SK-N-SH treated with all-trans-retinoic acid at 6 μM for 48 hours (cell line): ENCODE measurements around the gene BARX2.

Source experiments
- CREB5 ChIP-seq: fragments of 250-450 bp; sonication (Bioruptor Pico); IDR thresholded peaks from 2 replicates; pipeline ENCODE4 v1.5.1; 2020; ENCODE audit warnings: low read depth, mild to moderate bottlenecking, moderate library complexity
- GLIS3 ChIP-seq: fragments of 250-450 bp; sonication (Bioruptor Pico); IDR thresholded peaks from 2 replicates; pipeline ENCODE4 v1.5.0; 2020; ENCODE audit warnings: mild to moderate bottlenecking, moderate library complexity
- POU6F1 ChIP-seq: fragments of 250-450 bp; sonication (Bioruptor Pico); IDR thresholded peaks from 2 replicates; pipeline ENCODE4 v1.8.0; 2021; ENCODE audit warnings: low read depth, mild to moderate bottlenecking, moderate library complexity, borderline replicate concordance

GRCh38 chr11:129440028-129440713, 64.5 kb downstream of the BARX2 start:
- no peak for TF ChIP-seq CREB5 (CRISPR knock-in tag)
- no peak for TF ChIP-seq POU6F1 (CRISPR knock-in tag)
- no peak for TF ChIP-seq GLIS3
